Measurements from ENCODE around the gene TRMT2A. TPM values are rescaled to one million over a fixed set of nuclear protein-coding genes. Genes with fewer than 3 reads are reported as not detected.

TRMT2A gene
- total RNA-seq, 1 donor from 2014 or later: 24.3 TPM

DNA sequence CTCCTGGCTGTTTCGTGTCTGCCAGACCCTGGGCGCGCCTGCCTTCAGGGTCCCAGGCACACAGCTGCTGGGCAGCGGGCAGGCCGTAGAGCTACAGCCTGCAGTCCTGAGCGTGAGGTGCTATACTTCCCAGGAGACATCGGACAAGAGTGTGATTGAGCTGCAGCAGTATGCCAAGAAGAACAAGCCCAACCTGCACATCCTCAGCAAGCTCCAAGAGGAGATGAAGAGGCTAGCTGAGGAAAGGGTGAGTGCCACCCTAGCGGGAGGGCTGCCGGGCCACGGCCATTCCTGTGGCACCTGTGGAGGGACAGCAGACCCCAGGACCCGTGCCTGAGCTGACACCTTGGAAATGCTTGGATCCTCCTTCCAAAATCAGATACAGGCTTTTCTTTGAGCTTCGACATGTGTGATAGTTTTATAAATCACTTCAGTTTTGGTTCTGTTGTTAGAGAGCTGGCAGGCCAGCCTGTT is 8.2 kb downstream of the TRMT2A start:
- H3K4me1 Mint-ChIP-seq: no peaks in the 10 kb centered on the region
- Histone ChIP-seq H4K20me1 (ENCODE audit: low read depth) (peaks cover 54% of the 10 kb centered on the region), H3K9me3 (ENCODE audit: low read depth) (no peaks in the 10 kb centered on the region), H2AFZ (replicated peaks) (no peak overlapping the region), H3K36me3 (no peaks in the 10 kb centered on the region), H3K4me1 (no peaks in the 10 kb centered on the region), H3K27ac (no peak overlapping the region), H3K4me3 (no peak overlapping the region), H3K27me3 (no peaks in the 10 kb centered on the region), H3F3A (ENCODE audit: low read depth) (peaks cover 39% of the 10 kb centered on the region), H3K79me2 (ENCODE audit: low read depth) (peaks cover 11% of the 10 kb centered on the region), H3K4me2 (no peak overlapping the region), H3K9ac (no peak overlapping the region)
- peaks cover 8% of the 10 kb centered on the region for H3K27me3 Mint-ChIP-seq (ENCODE audit: insufficient read depth, low read depth)
- no peak for DNase-seq (ENCODE audit: low spot score)
- no peak overlapping the region for H3K27ac Mint-ChIP-seq
- no peak overlapping the region for H3K4me3 Mint-ChIP-seq
- TF ChIP-seq EZH2 (IDR thresholded peaks at IDR 0.05) (no peak), EZH2phosphoT487 (IDR thresholded peaks at IDR 0.05) (no peak), CTCF (IDR thresholded peaks at IDR 0.05) (no peak)
- H3K36me3 Mint-ChIP-seq: peaks cover 12% of the 10 kb centered on the region
- no peaks in the 10 kb centered on the region for H3K9me3 Mint-ChIP-seq

- Histone ChIP-seq H3K4me3 (no peak overlapping the region), H3F3A (ENCODE audit: low read depth) (peaks cover 38% of the 10 kb centered on the region), H3K36me3 (peaks cover 5% of the 10 kb centered on the region), H3K4me1 (no peaks in the 10 kb centered on the region), H3K9me3 (ENCODE audit: low read depth) (no peaks in the 10 kb centered on the region), H3K27me3 (no peaks in the 10 kb centered on the region), H3K79me2 (ENCODE audit: low read depth) (peaks cover 18% of the 10 kb centered on the region), H3K27ac (no peak overlapping the region), H3K9ac (no peak overlapping the region), H3K4me2 (no peak overlapping the region), H2AFZ (replicated peaks) (no peak overlapping the region), H4K20me1 (ENCODE audit: low read depth) (peaks cover 60% of the 10 kb centered on the region)
- H3K36me3 Mint-ChIP-seq: peaks cover 17% of the 10 kb centered on the region
- TF ChIP-seq EZH2 (IDR thresholded peaks at IDR 0.05) (no peak), CTCF (IDR thresholded peaks at IDR 0.05) (no peak), EZH2phosphoT487 (IDR thresholded peaks at IDR 0.05) (no peak)
- H3K27me3 Mint-ChIP-seq (ENCODE audit: insufficient read depth, low read depth): peaks cover 8% of the 10 kb centered on the region
- H3K4me3 Mint-ChIP-seq: no peak overlapping the region
- H3K4me1 Mint-ChIP-seq: no peaks in the 10 kb centered on the region
- H3K9me3 Mint-ChIP-seq: no peaks in the 10 kb centered on the region
- no peak for DNase-seq (ENCODE audit: low spot score)
- H3K27ac Mint-ChIP-seq: no peak overlapping the region
Observed at GRCh38 chr22:20107951-20108756, 8.9 kb downstream of the TRMT2A start.

DNA sequence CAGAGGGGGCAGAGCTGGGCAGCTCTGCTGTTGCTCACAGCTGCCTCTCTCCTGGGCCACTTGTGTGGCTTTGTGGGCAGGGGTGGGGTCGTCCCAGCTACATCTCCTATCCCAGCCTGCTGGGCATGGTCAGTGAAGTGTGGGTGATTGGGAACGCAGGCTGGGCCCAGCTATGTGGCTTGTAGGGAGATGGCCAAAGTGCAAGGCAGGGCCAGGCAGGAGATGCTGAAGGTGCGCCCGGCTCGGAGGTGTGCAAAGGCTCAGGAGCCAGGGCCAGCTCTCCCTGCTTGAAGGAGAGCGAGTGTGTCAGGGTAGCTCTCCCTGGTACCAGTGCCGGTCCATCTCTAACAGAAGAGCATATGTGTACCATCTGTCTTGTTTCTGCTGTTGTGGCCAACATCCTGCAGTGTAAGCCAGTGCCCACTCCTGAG is 9.5 kb downstream of the TRMT2A start:
- peaks cover 64% of the 10 kb centered on the region for H4K20me1 ChIP-seq (ENCODE audit: low read depth)
- H3K27me3 Mint-ChIP-seq (ENCODE audit: insufficient read depth, low read depth): peaks cover 8% of the 10 kb centered on the region
- no peak overlapping the region for H3K27ac Mint-ChIP-seq
- peaks cover 19% of the 10 kb centered on the region for H3K36me3 Mint-ChIP-seq
- no peak overlapping the region for H3K4me2 ChIP-seq
- TF ChIP-seq CTCF (IDR thresholded peaks at IDR 0.05) (no peak), EZH2 (IDR thresholded peaks at IDR 0.05) (no peak), EZH2phosphoT487 (IDR thresholded peaks at IDR 0.05) (no peak)
- no peak for DNase-seq (ENCODE audit: low spot score)
- H3K4me3 ChIP-seq: no peak overlapping the region
- no peaks in the 10 kb centered on the region for H3K4me1 Mint-ChIP-seq
- H3K4me3 Mint-ChIP-seq: no peak overlapping the region
- H3K27me3 ChIP-seq: no peaks in the 10 kb centered on the region
- H3K4me1 ChIP-seq: no peaks in the 10 kb centered on the region
- peaks cover 24% of the 10 kb centered on the region for H3K79me2 ChIP-seq (ENCODE audit: low read depth)
- H2AFZ ChIP-seq (replicated peaks): no peak overlapping the region
- H3F3A ChIP-seq (ENCODE audit: low read depth): peaks cover 38% of the 10 kb centered on the region
- no peaks in the 10 kb centered on the region for H3K9me3 Mint-ChIP-seq
- no peak overlapping the region for H3K27ac ChIP-seq
- H3K9me3 ChIP-seq (ENCODE audit: low read depth): no peaks in the 10 kb centered on the region
- H3K36me3 ChIP-seq: peaks cover 8% of the 10 kb centered on the region
- no peak overlapping the region for H3K9ac ChIP-seq
